Endothelial cell of umbilical vein (primary cell): Measurements from ENCODE around the gene ACYP2.

Source experiments
- CTCF ChIP-seq, 2 donors: IDR thresholded peaks; 1 replicate in 1 of 2; 2 replicates in 1 of 2; pipeline ENCODE4 v1.5.1; 2011; ENCODE audit warnings: low read length in 2 of 2, mild to moderate bottlenecking in 2 of 2, moderate library complexity in 2 of 2, control low read depth in 1 of 2, inconsistent platforms in 1 of 2, low read depth in 1 of 2; ENCODE audit not compliant: insufficient read depth in 1 of 2; ENCODE audit errors: extremely low read depth in 1 of 2
- POLR2AphosphoS5 ChIP-seq: IDR thresholded peaks from 2 replicates; pipeline ENCODE4 v1.6.1; 2012; ENCODE audit warnings: low read depth, mild to moderate bottlenecking, control low read depth, low read length, moderate library complexity; ENCODE audit not compliant: insufficient read depth

GRCh38 chr2:54262015-54262765 is 146.8 kb downstream of the ACYP2 start:
- TF ChIP-seq CTCF (IDR thresholded peaks at IDR 0.05; ENCODE audit: extremely low read depth in 1 of 2, insufficient read depth in 1 of 2, low read depth in 1 of 2, low read length in 2 of 2) (no peak), POLR2AphosphoS5 (no peak)
